ENCODE measurements around the gene CHST1. TPM values are rescaled to one million over a fixed set of nuclear protein-coding genes. Genes with fewer than 3 reads are reported as not detected.

Gene CHST1
- polyA plus RNA-seq, 2 of the 4 experiments (the other 2 are of a cell fraction) = 0.40 to 0.89 TPM

- no peak for DNase-seq (ENCODE audit: low read depth in 1 of 2, low spot score in 1 of 2)
- Histone ChIP-seq H3K9me3 (no peaks in the 10 kb centered on the region), H3K27ac (no peak overlapping the region), H3K4me2 (no peak overlapping the region), H3K4me3 (no peak overlapping the region), H3K4me1 (no peaks in the 10 kb centered on the region)
- ChIA-PET CTCF (interaction anchor here (1.0 to 1.5 kb wide), 4 partner anchors 10 to 315 kb away, joined by 3 to 5 read pairs (median 4); no protein-coding TSS in a partner anchor), POLR2A (no interaction called here)
- TF ChIP-seq MYC (IDR thresholded peaks at IDR 0.05; ENCODE audit: borderline replicate concordance, low read length) (no peak), HES2 (IDR thresholded peaks at IDR 0.05) (no peak), EHMT2 (IDR thresholded peaks at IDR 0.05; ENCODE audit: low read depth) (no peak), KDM5A (IDR thresholded peaks at IDR 0.05) (no peak), NFE2L2 (conservative IDR thresholded peaks at IDR 0.05; ENCODE audit: low read length) (no peak), ZC3H11A (IDR thresholded peaks at IDR 0.05) (no peak), HOXB13 (CRISPR knock-in tag; IDR thresholded peaks at IDR 0.05; ENCODE audit: low read depth) (no peak), RAD21 (conservative IDR thresholded peaks at IDR 0.05 in 1 of 2, IDR thresholded peaks at IDR 0.05 in 1 of 2) (no peak), RFX5 (IDR thresholded peaks at IDR 0.05) (no peak), ESRRA (IDR thresholded peaks at IDR 0.05; ENCODE audit: borderline replicate concordance, low read length) (no peak), GATA3 (IDR thresholded peaks at IDR 0.05; ENCODE audit: borderline replicate concordance) (no peak), CHD4 (IDR thresholded peaks at IDR 0.05; ENCODE audit: borderline replicate concordance) (no peak), CBX2 (IDR thresholded peaks at IDR 0.05; ENCODE audit: borderline replicate concordance, low read depth) (no peak), TFCP2L1 (CRISPR knock-in tag; IDR thresholded peaks at IDR 0.05) (no peak), ELK1 (IDR thresholded peaks at IDR 0.05; ENCODE audit: low read depth, low read length) (no peak), RNF2 (IDR thresholded peaks at IDR 0.05; ENCODE audit: borderline replicate concordance, low read depth) (no peak), CTCF (IDR thresholded peaks at IDR 0.05) (no peak), NR3C1 (IDR thresholded peaks at IDR 0.05) (no peak), ZFP36 (IDR thresholded peaks at IDR 0.05; ENCODE audit: borderline replicate concordance, partially characterized antibody) (no peak), ATOH8 (CRISPR knock-in tag; IDR thresholded peaks at IDR 0.05; ENCODE audit: low read depth) (no peak)
- FAIRE-seq = no peak
- ATAC-seq = no peak
- 33% methylated on average over 6 of the region's 7 CpGs for WGBS (ENCODE audit: missing lambda C conversion rate)
These were observed 20.6 kb upstream of the CHST1 start for GRCh38 chr11:45685964-45686537.

GRCh38 chr11:45684440-45684839 lies 19.0 kb upstream of the CHST1 start:
- no peak for FAIRE-seq
- H3K4me2 ChIP-seq = no peak overlapping the region
- no peaks in the 10 kb centered on the region for H3K9me3 ChIP-seq
- H3K27ac ChIP-seq = no peak overlapping the region
- TF ChIP-seq FOSL2 (IDR thresholded peaks at IDR 0.05) (no peak), FOSL2 (CRISPR knock-in tag; IDR thresholded peaks at IDR 0.05) (no peak), HOXB13 (CRISPR knock-in tag; IDR thresholded peaks at IDR 0.05; ENCODE audit: low read depth) (no peak), BCL3 (IDR thresholded peaks at IDR 0.05) (no peak), SMC3 (IDR thresholded peaks at IDR 0.05) (no peak), HMGXB4 (CRISPR knock-in tag; IDR thresholded peaks at IDR 0.05; ENCODE audit: borderline replicate concordance) (no peak), HEYL (CRISPR knock-in tag; IDR thresholded peaks at IDR 0.05) (no peak), TP53 (CRISPR knock-in tag; IDR thresholded peaks at IDR 0.05) (no peak)
- ChIA-PET POLR2A (no interaction called here), CTCF (interaction anchor here (1.4 kb wide), 1 partner anchor 87 kb away, joined by 3 read pairs; no protein-coding TSS in a partner anchor)
- WGBS (ENCODE audit: missing lambda C conversion rate) = 25% methylated on average over 6 of the region's 6 CpGs
- H3K4me1 ChIP-seq = no peaks in the 10 kb centered on the region
- H3K4me3 ChIP-seq = no peak overlapping the region
- no peak for DNase-seq (ENCODE audit: low read depth in 1 of 2, low spot score in 1 of 2)
- ATAC-seq = no peak
